Stomach (tissue), 4 donors: ENCODE results near the gene PTGDR2.

Experiments used
- EP300 ChIP-seq: sonication (generic); formaldehyde crosslinking; IDR thresholded peaks from one replicate; pipeline ENCODE4 v1.6.1; 2017; ENCODE audit warnings: antibody characterized with exemption
- POLR2A ChIP-seq, 4 donors: fragments of 450-650 bp; IDR thresholded peaks; one replicate each; pipeline ENCODE4 v1.6.1; 2016; ENCODE audit warnings: antibody characterized with exemption in 4 of 4, control low read depth in 2 of 4, mild to moderate bottlenecking in 1 of 4, moderate library complexity in 1 of 4
- POLR2AphosphoS5 ChIP-seq, 3 donors: sonication (generic); formaldehyde crosslinking; IDR thresholded peaks; one replicate each; pipeline ENCODE4 v1.6.1; 2016; ENCODE audit warnings: antibody characterized with exemption in 3 of 3
- TF ChIP-seq, protein P1 (sequence below), 7 experiments: fragments of 450-650 bp in 4 of 7; fragments of 200-600 bp in 3 of 7; sonication (generic) in 3 of 7; IDR thresholded peaks; one replicate each; pipeline ENCODE4 v1.5.1; 2016 to 2019; ENCODE audit warnings: antibody characterized with exemption in 7 of 7, control low read depth in 2 of 7, mild to moderate bottlenecking in 1 of 7

DNA sequence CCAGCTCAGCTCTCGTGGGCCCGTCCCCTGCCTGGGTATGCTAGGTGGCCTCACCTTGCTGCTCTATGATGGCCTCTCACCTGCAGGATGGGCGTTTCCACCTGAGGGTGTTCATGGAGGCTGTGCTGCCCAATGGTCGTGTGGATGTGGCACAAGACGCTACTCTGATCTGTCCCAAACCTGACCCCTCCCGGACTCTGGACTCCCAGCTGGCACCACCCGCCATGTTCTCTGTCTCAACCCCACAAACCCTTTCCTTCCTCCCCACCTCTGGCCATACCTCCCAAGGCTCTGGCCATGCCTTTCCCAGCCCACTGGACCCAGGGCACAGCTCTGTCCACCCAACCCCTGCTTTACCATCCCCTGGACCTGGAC, 13.7 kb upstream of the PTGDR2 start:
- TF ChIP-seq, protein P1, sequence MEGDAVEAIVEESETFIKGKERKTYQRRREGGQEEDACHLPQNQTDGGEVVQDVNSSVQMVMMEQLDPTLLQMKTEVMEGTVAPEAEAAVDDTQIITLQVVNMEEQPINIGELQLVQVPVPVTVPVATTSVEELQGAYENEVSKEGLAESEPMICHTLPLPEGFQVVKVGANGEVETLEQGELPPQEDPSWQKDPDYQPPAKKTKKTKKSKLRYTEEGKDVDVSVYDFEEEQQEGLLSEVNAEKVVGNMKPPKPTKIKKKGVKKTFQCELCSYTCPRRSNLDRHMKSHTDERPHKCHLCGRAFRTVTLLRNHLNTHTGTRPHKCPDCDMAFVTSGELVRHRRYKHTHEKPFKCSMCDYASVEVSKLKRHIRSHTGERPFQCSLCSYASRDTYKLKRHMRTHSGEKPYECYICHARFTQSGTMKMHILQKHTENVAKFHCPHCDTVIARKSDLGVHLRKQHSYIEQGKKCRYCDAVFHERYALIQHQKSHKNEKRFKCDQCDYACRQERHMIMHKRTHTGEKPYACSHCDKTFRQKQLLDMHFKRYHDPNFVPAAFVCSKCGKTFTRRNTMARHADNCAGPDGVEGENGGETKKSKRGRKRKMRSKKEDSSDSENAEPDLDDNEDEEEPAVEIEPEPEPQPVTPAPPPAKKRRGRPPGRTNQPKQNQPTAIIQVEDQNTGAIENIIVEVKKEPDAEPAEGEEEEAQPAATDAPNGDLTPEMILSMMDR (IDR thresholded peaks at IDR 0.05), result no peak
- no peak for TF ChIP-seq POLR2AphosphoS5 (IDR thresholded peaks at IDR 0.05)
- no peak for TF ChIP-seq POLR2A (IDR thresholded peaks at IDR 0.05)
- no peak for TF ChIP-seq EP300
